ENCODE data around the gene RNF213.

RNF213 gene

GRCh38 chr17:80260791-80261158, at the start of gene RNF213:
RNF213 (plus strand) TSS chr17:80260852; CDS start chr17:80263682, 2,830 bp downstream.
- Mint-ChIP-seq H3K4me3 (peak within 1 kb of the TSS; percentile 94), H3K36me3 (ENCODE audit: insufficient read depth) (peaks cover 29% of the 10 kb centered on the region), H3K27ac (ENCODE audit: low read depth) (peak within 1 kb of the TSS; percentile 92), H3K4me1 (peaks cover 56% of the 10 kb centered on the region), H3K9me3 (no peaks in the 10 kb centered on the region), H3K27me3 (no peaks in the 10 kb centered on the region)
- peak; percentile 26 to 33 for DNase-seq (ENCODE audit: low spot score in 2 of 2)
- ATAC-seq (replicated peaks; ENCODE audit: extremely low read depth, poor library complexity, severe bottlenecking): peak; percentile 10

GRCh38 chr17:80212109-80212508, 48.5 kb upstream of the RNF213 start:
- Mint-ChIP-seq H3K27me3 (no peaks in the 10 kb centered on the region), H3K9me3 (no peaks in the 10 kb centered on the region), H3K27ac (ENCODE audit: low read depth) (no peak overlapping the region), H3K4me1 (peaks cover 8% of the 10 kb centered on the region), H3K4me3 (no peak overlapping the region), H3K36me3 (ENCODE audit: insufficient read depth) (peaks cover 26% of the 10 kb centered on the region)
- ATAC-seq (replicated peaks; ENCODE audit: extremely low read depth, poor library complexity, severe bottlenecking): no peak
- DNase-seq (ENCODE audit: low spot score in 2 of 2): no peak

GRCh38 chr17:80212511-80212910, 48.1 kb upstream of the RNF213 start:
- Mint-ChIP-seq H3K27me3 (no peaks in the 10 kb centered on the region), H3K4me3 (no peak overlapping the region), H3K4me1 (peaks cover 12% of the 10 kb centered on the region), H3K36me3 (ENCODE audit: insufficient read depth) (peaks cover 26% of the 10 kb centered on the region), H3K27ac (ENCODE audit: low read depth) (peak overlapping the region; percentile 35), H3K9me3 (no peaks in the 10 kb centered on the region)
- DNase-seq (ENCODE audit: low spot score in 2 of 2): no peak
- no peak for ATAC-seq (replicated peaks; ENCODE audit: extremely low read depth, poor library complexity, severe bottlenecking)

GRCh38 chr17:80212962-80213642, 47.5 kb upstream of the RNF213 start:
- Mint-ChIP-seq H3K27ac (ENCODE audit: low read depth) (peak overlapping the region; percentile 35), H3K9me3 (no peaks in the 10 kb centered on the region), H3K27me3 (no peaks in the 10 kb centered on the region), H3K36me3 (ENCODE audit: insufficient read depth) (peaks cover 26% of the 10 kb centered on the region), H3K4me1 (peaks cover 15% of the 10 kb centered on the region), H3K4me3 (no peak overlapping the region)
- DNase-seq (ENCODE audit: low spot score in 2 of 2): no peak
- no peak for ATAC-seq (replicated peaks; ENCODE audit: extremely low read depth, poor library complexity, severe bottlenecking)

GRCh38 chr17:80213643-80213975, 47.0 kb upstream of the RNF213 start:
- Mint-ChIP-seq H3K27ac (ENCODE audit: low read depth) (no peak overlapping the region), H3K9me3 (no peaks in the 10 kb centered on the region), H3K4me1 (peaks cover 19% of the 10 kb centered on the region), H3K4me3 (no peak overlapping the region), H3K27me3 (no peaks in the 10 kb centered on the region), H3K36me3 (ENCODE audit: insufficient read depth) (peaks cover 26% of the 10 kb centered on the region)
- no peak for DNase-seq (ENCODE audit: low spot score in 2 of 2)
- no peak for ATAC-seq (replicated peaks; ENCODE audit: extremely low read depth, poor library complexity, severe bottlenecking)

GRCh38 chr17:80214012-80214877, 46.4 kb upstream of the RNF213 start:
- Mint-ChIP-seq H3K27ac (ENCODE audit: low read depth) (no peak overlapping the region), H3K4me3 (no peak overlapping the region), H3K9me3 (no peaks in the 10 kb centered on the region), H3K36me3 (ENCODE audit: insufficient read depth) (peaks cover 24% of the 10 kb centered on the region), H3K27me3 (no peaks in the 10 kb centered on the region), H3K4me1 (peaks cover 24% of the 10 kb centered on the region)
- DNase-seq (ENCODE audit: low spot score in 2 of 2) (no peak), ATAC-seq (replicated peaks; ENCODE audit: extremely low read depth, poor library complexity, severe bottlenecking) (no peak)

- no peak for DNase-seq (ENCODE audit: low spot score in 2 of 2)
- H3K4me3 Mint-ChIP-seq: no peak overlapping the region
- H3K27me3 Mint-ChIP-seq: no peaks in the 10 kb centered on the region
- peaks cover 30% of the 10 kb centered on the region for H3K4me1 Mint-ChIP-seq
- no peak overlapping the region for H3K27ac Mint-ChIP-seq (ENCODE audit: low read depth)
- ATAC-seq (replicated peaks; ENCODE audit: extremely low read depth, poor library complexity, severe bottlenecking): no peak
- H3K36me3 Mint-ChIP-seq (ENCODE audit: insufficient read depth): peaks cover 25% of the 10 kb centered on the region
- H3K9me3 Mint-ChIP-seq: no peaks in the 10 kb centered on the region
Observed at GRCh38 chr17:80214878-80215210, 45.8 kb upstream of the RNF213 start.

GRCh38 chr17:80216473-80217456, 43.9 kb upstream of the RNF213 start:
- Mint-ChIP-seq H3K27ac (ENCODE audit: low read depth) (peak overlapping the region; percentile 75), H3K27me3 (no peaks in the 10 kb centered on the region), H3K36me3 (ENCODE audit: insufficient read depth) (peaks cover 14% of the 10 kb centered on the region), H3K4me1 (peaks cover 32% of the 10 kb centered on the region), H3K4me3 (peak overlapping the region; percentile 10), H3K9me3 (no peaks in the 10 kb centered on the region)
- no peak for ATAC-seq (replicated peaks; ENCODE audit: extremely low read depth, poor library complexity, severe bottlenecking)
- DNase-seq (ENCODE audit: low spot score in 2 of 2): no peak

GRCh38 chr17:80217703-80218362, 42.8 kb upstream of the RNF213 start:
- no peaks in the 10 kb centered on the region for H3K27me3 Mint-ChIP-seq
- H3K4me3 Mint-ChIP-seq: peak overlapping the region; percentile 90
- H3K9me3 Mint-ChIP-seq: no peaks in the 10 kb centered on the region
- H3K27ac Mint-ChIP-seq (ENCODE audit: low read depth): peak overlapping the region; percentile 75
- H3K36me3 Mint-ChIP-seq (ENCODE audit: insufficient read depth): peaks cover 14% of the 10 kb centered on the region
- ATAC-seq (replicated peaks; ENCODE audit: extremely low read depth, poor library complexity, severe bottlenecking): no peak
- DNase-seq (ENCODE audit: low spot score in 2 of 2): no peak
- H3K4me1 Mint-ChIP-seq: peaks cover 36% of the 10 kb centered on the region

- Mint-ChIP-seq H3K27me3 (no peaks in the 10 kb centered on the region), H3K27ac (ENCODE audit: low read depth) (peak overlapping the region; percentile 98), H3K4me3 (peak overlapping the region; percentile 90), H3K9me3 (no peaks in the 10 kb centered on the region), H3K4me1 (peaks cover 42% of the 10 kb centered on the region), H3K36me3 (ENCODE audit: insufficient read depth) (peaks cover 14% of the 10 kb centered on the region)
- ATAC-seq (replicated peaks; ENCODE audit: extremely low read depth, poor library complexity, severe bottlenecking): no peak
- DNase-seq (ENCODE audit: low spot score in 2 of 2): no peak
Observed at GRCh38 chr17:80218391-80218790, 42.3 kb upstream of the RNF213 start.

GRCh38 chr17:80219013-80219762, 41.5 kb upstream of the RNF213 start:
- Mint-ChIP-seq H3K4me3 (peak overlapping the region; percentile 90), H3K36me3 (ENCODE audit: insufficient read depth) (peaks cover 14% of the 10 kb centered on the region), H3K4me1 (peaks cover 48% of the 10 kb centered on the region), H3K9me3 (no peaks in the 10 kb centered on the region), H3K27me3 (no peaks in the 10 kb centered on the region), H3K27ac (ENCODE audit: low read depth) (peak overlapping the region; percentile 98)
- DNase-seq (ENCODE audit: low spot score in 2 of 2) (peak; percentile 92 to 93), ATAC-seq (replicated peaks; ENCODE audit: extremely low read depth, poor library complexity, severe bottlenecking) (peak; percentile 95)

All from central memory CD8-positive, alpha-beta T cell (primary cell).